Measurements from ENCODE around the gene SNAPIN.

- TF ChIP-seq CTCF (IDR thresholded peaks at IDR 0.05; ENCODE audit: low read depth, low read length, poor library complexity, severe bottlenecking): no peak
- TF ChIP-seq EZH2phosphoT487 (IDR thresholded peaks at IDR 0.05; ENCODE audit: borderline replicate concordance, low read length): no peak
These were observed 19.2 kb upstream of the SNAPIN start for GRCh38 chr1:153639280-153639679.

Data from DOHH2 (cell line).